Lung microvascular endothelial cell (primary cell): ENCODE data around the gene EFCAB14. TPM values are rescaled to one million over a fixed set of nuclear protein-coding genes. Genes with fewer than 3 reads are reported as not detected.
"Not testable (repeated sequence)": the region's sequence is repeated elsewhere in the genome, so short reads cannot be mapped to it uniquely, and the experiment has no call there.

ENCODE experiments used
- DNase-seq, 2 donors: peaks; one replicate each; pipeline versions ENCODE4 v3.0.0 to v3.0.0-alpha.2; 2010; ENCODE audit warnings: low read depth in 2 of 2
- total RNA-seq: library from RNA; depleted of rRNA; stranded (reverse); fragments of >200 nt; gene quantifications from 2 replicates; pipeline ENCODE4 v1.2.1, GENCODE V29; 2014

EFCAB14 gene
- total RNA-seq, 1 donor from 2014 or later: 65.7 TPM

DNA sequence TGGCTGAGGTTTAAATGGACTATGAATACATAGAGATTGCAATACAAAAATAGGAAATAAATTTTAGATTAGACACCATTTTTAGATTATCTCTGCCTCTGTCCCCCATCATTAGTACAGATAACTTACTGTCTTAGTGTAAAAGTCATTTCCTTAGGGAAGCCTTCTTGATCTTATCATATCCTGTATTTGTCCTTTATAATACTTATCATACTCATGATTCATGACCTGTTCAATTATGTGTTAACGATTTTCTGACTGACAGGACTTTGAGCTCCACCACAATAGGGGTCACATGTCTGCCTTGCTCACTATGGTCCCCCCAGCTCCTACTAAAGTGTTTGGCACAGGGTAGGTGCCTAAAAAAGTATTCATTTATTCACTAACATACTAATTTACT, 32.7 kb downstream of the EFCAB14 start:
- DNase-seq: peak in 1 of 2 donors; percentile 37

DNA sequence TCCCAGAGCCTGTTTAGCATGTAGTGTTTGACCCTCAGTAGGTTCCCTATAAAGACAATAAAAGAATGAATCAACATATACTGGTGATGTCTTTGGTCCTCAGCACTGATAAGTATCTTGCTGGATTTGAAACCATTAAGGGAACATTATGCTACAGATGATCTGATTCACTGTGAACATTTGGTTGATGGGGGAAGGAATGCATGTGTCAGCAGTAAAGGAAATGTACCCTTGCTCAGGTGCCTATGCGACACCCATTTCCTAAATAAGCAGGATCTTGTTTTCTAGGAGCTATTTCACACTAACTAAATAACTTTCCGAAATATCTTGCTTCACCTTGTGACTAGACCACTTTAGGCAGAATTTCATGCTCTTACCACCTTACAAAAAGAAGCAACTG, 34.2 kb downstream of the EFCAB14 start:
- DNase-seq: no peak

DNA sequence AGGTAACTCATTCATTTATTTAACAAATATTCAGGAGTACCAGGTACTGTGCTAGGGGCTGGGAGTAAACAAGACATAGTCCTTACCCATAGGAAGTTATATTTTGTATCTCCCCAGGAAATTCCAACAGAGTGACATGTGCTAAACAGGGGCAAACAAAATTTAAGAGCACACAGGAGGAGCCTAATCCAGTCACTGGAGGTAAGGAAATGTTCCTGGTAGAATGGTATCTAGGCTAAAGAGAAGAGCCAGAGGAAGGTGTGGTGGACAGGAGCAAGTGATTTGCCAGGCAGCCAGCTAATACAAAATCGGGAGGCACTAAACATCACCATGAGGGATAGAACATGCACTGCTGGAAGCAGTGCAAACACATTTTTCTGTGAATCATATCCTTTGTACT, 36.9 kb downstream of the EFCAB14 start:
- peak; percentile 12 to 28 for DNase-seq

DNA sequence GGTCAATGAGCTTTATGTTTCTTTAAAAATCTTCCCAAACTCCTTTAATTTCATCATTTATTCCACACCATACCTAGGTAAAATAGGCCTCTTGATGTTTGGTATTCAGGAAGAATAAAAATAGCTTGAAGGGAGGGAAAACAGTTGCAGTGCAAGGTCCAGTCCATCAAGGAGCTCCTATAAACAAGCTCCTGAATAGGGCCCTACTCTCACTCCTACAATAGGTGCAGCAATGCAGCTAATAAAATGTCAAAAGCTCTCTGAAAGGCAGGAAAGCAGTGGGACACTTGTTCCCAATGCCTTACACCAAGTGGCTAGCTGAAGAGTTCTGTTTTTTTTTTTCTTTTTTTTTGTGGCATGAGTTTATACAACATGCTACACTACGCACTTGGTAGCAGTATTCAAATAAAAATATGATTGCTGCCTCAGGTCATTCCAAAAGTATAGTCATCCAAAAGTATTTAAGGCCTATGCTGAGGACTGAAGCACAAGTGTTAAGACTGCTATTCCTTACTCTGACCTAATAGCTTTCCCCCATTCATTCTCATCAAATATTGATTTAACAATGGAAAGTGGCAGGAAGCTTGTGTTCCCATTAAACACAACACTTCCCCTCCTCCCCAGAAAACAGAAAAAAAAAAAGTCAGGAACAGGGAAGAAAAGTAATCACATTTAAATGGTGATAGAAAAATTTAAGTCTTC, 37.4 kb downstream of the EFCAB14 start:
- DNase-seq: peak in 1 of 2 donors; percentile 26

DNA sequence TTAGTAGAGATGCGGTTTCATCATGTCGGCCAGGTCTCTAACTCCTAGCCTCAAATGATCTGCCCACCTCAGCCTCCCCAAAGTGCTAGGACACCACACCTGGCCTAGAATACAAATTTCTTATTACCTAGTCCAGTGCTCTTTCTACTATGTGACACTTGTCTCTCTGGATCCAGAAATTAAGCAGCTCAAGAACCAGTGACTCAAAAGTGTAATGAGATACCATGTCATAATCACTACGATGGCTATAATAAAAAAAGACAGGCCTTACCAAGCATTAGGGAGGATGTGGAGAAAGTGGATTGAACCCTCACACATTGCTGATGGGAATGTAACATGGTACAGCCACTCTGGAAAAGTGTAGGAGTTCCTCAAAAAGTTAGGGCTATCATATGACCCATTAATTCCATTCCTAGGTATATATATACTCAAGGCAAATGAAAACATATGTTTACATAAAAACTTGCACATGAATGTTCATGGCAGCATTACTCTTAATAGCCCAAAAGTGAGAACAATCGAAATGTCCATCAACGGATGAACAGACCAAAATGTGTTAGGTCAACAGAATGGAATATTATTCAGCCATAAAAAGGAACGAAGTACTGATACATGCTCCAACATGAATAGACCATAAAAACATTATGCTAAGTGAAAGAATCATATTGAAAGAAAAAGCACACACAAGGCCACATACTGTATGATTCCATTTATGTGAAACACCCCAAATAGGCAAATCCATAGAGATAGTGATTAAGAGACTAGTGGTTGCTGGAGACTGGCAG, 38.9 kb downstream of the EFCAB14 start:
- DNase-seq: no peak

DNA sequence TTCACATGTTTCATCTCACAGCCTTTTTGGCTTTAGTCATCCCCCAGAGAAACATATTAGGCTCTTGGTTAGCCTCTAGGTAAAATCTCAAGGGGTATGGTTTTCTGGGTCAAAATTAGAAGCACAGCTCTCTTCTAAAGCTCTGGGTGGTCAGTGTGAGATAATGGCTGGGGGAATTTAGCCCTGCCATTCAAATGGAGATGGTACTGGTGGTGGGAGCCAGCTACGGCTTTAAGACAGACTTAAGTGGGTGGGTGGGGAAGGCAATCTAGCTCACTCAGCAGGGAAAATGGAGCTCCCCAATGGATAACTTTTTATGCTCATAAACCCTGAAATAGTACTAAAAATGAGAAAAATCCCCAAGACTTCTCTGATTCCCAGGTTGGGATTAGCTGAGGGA, 41.6 kb downstream of the EFCAB14 start:
- no peak for DNase-seq

DNA sequence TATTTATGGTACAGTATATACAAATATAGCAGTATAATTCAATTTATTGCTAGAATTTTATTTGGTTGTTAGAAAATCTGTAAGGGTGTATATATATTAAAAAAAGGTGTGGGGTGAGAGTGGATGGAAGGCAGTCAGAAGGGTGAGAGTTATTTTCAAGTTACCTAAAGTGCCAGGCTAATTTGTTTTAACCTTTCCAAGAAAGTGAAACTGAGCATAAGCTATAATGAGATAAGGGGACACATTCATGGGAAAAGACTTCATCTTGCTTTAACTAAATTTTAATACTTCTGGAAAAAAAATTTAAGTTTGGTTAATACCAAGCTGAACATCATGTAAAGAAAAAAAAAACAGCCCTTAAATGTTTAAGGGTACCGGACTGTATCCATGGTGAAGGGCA, 42.4 kb downstream of the EFCAB14 start:
- no peak for DNase-seq

DNA sequence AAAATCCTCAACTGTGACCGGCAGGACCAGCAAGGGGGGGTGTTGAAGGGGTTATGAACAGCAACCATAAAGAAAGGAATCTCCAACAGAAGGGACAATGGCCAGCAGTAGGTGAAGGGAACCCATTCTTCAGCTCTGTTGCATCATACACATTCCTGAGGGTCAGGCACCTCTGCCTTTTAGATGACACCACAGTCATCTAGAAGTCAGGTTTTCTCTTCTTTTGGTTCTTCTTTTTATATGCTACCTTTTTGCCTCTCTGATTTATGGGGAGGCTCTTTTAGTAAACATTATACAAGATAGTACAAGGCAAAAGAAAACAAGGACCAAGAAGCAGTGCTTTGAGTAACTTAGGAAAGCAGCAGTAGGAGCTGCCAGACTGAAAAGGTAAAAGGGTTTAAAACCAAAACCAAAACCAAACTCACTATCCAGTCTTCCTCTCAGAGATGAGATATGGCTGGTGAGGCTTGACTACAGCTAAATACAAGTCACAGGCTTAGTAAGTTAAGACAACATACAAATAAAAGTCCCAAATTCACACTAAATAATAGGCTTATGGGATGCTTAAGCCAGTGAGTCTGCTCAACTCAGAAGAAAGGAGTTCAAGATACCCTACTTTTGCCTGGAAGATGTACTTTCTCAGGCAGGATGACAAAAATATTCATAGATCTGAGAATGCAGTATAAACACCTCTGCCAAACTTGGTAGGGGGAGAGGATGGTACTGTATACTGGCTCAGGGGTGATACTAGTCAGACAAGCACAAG, 43.2 kb downstream of the EFCAB14 start:
- DNase-seq: no peak

DNA sequence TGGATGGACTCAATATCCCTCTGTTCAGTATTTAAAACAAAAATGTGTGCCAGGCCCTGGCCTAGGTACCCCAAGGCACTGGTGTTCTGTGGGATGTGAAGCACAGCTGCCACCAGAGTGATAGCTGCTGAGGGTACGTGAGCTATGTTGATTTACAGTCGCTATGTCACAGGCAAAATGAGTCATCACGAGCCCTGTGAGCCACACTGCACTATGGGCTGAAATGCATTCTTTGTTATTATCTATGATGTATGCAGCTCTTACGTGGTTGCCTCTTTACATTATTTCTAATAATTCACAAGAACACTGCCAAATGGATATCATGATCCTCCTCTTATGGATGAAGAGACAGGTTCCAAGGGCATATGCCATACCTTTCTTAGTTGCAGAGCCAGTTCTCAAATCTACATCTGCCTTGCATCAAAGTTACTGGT, 45.1 kb downstream of the EFCAB14 start:
- peak; percentile 50 to 79 for DNase-seq

DNA sequence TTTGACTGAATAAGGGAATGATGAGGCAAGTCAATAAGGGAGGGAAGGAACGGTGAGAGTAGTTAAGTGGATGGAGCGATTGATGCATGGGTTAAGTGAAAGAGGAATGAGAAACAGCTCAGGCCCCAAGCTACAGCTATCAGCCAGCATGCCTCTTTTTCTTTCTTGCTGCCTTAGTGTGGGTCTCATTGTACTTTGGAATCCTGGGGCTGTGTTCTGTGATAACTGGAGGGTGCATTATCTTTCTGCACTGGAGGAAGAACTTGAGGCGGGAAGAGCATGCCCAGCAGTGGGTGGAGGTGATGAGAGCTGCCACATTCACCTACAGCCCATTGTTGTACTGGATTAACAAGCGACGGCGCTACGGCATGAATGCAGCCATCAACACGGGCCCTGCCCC, 46.2 kb downstream of the EFCAB14 start:
- no peak for DNase-seq

DNA sequence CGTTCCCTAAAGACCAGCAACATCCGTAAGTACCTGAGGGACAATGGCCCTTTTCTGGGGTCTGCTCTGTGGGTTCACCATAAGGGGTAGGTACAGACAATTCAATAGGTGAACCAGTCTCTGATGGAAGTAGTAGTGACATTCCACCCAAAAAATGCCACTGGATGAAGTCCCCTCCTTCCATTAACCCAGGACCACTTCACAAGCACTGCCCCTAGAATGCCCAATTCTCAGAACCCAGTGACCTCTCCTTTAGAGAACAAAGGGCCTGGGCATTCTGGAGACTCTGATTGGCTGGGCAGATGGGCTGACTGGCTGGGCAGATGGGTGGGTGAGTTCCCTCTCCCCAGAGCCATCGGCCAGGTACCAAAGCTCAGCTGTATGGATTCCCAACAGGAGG, 47.4 kb downstream of the EFCAB14 start, which contains the start of gene TEX38:
Gene TEX38, plus strand, starts transcription at position 301 of the 400 bp plus-strand sequence. Its CDS starts 81 bp downstream, at position 382.
- no peak for DNase-seq

DNA sequence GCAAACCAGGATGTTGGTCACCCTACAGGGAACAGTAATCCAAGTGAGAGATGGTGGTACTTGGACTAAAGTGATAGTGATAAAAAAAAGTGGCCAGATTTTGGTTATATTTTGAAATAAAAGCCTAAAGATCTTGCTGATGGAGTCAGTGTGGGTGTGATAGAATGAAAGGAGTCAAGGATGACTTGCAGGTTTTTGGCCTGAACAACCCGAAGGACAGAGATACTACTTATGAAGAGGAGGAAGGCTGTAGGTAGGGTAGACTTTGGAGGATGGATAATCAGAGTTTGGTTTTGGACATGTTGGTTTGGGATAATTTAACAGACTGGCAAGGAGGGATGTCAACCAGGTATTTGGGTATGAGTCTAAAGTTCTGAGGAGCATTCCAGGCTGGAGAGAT, 48.8 kb downstream of the EFCAB14 start:
- DNase-seq: no peak

DNA sequence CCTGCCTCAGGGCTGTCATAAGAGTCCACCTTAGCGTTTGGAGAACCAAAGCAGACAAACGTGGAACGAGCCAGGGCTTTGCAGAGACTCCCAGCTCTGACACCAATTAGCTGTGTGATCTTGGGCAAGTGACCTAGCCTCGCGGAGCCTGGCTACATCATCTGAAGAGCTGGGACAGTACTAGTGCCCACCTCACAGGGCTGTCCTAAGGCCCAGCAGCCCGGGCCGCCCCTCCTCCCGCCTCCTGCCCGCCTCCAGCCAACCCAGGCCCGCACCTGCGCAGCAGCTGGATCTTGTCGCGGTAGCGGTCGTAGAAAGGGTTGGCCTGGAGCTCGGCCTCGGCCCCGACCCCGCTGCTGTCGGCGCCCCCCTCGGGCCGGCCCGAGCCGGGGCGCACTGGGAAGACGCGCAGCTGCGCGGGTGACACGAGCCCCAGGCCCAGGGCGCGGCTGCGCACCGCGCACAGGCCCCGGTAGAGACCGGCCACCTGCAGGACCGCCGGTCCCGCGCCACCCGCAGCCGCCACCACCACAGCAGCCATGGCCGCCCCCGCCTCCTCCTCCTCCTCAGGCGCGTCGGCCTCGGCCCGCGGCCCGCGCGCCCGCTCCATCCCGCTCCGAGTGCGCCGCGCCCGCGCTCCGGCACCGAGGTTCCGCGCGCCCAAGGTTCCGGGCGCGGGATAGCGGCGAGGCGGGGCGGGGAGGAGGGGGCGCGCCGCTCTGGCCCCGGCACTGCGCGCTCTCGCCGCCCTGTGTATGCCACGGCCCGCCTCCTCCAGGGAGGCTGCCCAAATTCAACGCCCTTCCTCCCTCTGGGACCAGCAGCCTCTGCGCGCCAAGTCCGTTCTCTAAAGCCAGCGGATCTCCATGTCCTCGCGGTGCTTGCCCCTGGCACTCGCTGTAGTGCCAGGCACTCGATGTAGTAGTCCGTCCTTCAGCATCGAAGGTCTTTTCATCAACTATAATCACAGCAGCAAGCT, 50.8 kb downstream of the EFCAB14 start, which contains the start of gene ATPAF1:
Gene ATPAF1, minus strand, starts transcription at position 583 of the 979 bp plus-strand sequence. Its CDS starts 42 bp downstream, at position 541.
- peak; percentile 57 to 83 for DNase-seq

DNA sequence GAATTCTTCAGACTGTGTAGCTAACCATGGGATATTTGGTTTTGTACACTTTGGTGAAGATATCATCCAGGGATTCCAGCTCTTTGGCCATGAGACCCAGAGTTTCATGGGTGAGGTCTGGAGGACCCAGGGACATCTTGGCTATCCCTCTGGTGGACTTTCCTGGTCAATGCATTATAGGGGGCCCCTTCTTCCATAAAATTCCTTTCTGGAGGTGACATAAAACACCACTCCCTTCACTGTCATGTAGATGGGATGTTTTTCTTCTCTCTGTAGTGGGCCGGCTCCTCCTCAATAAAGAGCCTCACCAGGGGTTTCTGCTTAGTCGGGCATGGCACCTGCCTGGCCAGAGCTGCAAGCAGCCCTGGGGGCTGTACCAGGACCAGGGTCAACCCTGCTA, 52.9 kb downstream of the EFCAB14 start:
- DNase-seq: no peak

DNA sequence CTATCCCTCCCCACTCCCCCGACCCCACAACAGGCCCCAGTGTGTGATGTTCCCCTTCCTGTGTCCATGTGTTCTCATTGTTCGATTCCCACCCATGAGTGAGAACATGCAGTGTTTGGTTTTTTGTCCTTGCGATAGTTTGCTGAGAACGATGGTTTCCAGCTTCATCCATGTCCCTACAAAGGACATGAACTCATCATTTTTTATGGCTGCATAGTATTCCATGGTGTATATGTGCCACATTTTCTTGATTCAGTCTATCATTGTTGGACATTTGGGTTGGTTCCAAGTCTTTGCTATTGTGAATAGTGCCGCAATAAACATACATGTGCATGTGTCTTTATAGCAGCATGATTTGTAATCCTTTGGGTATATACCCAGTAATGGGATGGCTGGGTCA, 56.0 kb downstream of the EFCAB14 start:
- DNase-seq: not testable (repeated sequence)

DNA sequence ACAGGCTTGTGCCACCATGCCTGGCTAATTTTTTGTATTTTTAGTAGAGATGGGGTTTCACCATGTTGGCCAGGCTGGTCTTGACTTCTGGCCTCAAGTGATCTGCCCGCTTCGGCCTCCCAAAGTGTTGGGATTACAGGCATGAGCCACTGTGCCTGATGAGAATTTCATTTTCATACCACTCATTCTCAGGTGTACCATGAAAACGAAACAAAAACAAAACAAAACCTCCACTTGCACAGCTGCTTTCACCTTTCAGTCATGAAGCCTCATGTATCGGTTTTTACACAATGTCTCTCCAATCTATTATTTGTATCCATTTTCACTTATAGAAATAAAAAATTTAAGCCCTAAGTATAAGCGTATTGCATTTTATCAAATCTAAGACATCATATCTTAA, 58.8 kb downstream of the EFCAB14 start:
- not testable (repeated sequence) for DNase-seq

DNA sequence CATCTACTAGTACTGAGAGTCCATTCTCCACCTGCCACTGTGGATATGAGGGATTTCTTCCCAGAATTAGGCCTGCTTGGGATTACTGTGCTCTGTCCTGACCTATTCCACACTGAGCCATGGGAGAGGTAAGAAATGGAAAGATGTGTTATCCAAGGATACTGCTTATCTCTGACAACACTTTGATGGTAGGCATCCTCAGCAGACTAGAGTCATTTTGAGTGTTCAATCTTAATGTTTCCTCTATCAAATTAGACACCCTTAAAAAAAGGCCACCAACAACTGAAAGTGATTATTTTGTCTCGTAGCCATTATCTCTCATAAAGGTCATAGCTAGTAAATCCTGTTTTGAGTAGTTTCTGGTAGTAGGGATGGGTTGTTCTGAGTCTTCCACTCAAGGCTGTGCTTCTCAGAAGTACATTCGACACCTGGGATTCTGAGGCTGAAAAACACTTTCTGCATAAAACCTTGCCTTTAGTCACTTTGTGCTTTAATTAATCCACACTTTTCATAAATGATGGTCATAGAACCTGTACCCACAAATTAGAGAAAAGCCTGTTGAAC, 59.5 kb downstream of the EFCAB14 start:
- no peak for DNase-seq

DNA sequence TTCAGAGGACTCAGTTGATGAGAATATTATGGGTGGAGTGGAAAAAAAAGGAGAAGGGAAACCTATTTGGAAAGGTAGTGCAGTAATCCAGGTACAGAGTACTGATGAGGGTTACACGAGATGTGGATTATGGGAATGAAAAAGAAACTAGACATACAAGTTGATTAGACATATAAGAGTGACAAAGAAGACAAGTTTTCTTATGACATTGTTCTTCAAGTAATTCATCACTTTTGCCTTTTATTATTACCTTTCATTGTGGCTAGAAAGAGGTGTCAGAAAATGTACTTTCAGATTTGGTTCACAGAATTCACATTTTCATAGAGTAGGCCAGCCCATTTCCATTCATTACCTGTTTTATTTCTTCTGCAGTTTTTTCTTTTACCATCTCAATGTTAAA, 61.1 kb downstream of the EFCAB14 start:
- no peak for DNase-seq

DNA sequence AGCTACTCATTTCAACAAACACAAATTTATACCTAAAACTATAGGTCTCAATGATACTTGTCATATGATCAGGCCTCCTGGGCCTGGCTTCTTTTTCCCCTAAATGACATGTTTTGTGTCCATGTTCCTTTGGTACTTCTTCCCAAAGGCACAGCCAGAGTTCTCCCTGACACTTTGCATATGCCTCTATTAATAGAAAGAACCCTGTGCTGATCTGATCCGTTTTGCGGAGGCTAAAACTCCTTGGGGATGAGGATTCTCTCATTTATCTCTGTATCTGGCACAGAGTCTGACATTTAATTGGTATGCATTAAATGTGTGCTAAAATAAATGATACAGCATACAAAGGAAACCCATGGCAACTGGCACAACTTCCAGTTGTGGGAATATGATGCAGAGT, 62.3 kb downstream of the EFCAB14 start:
- no peak for DNase-seq

DNA sequence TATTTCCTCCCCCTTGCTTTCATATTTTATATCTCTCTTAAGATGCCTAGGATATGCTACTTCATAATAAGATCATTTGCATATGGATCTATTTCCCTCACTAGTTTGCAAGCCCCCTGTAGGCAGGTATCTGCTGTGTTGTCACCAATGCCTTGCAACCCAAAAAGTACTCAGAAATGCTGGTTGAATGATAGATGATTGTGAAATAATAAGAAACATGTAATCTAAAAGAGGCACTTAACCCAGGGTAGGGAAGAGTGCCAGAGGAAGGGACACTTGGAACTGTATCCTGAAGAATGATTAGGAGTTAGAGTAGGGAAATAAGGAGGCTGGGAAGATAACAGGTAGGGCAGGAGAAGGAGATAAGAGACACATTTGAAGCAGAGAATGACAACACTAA, 63.1 kb downstream of the EFCAB14 start:
- no peak for DNase-seq
